Muscle layer of colon (tissue), 2 donors: ENCODE data around the gene GPR132.

Source experiments
- H3K27ac ChIP-seq: one replicate; pipeline ENCODE4 v1.7.0; 2013; ENCODE audit warnings: low read depth, mild to moderate bottlenecking, low read length, moderate library complexity
- H3K27me3 ChIP-seq, 2 donors: one replicate each; pipeline ENCODE4 v1.7.0; 2013; ENCODE audit warnings: low read length in 2 of 2, mild to moderate bottlenecking in 2 of 2; ENCODE audit not compliant: insufficient read depth in 2 of 2, control insufficient read depth in 1 of 2
- H3K36me3 ChIP-seq: one replicate; pipeline ENCODE4 v1.7.0; 2013; ENCODE audit warnings: mild to moderate bottlenecking, low read length; ENCODE audit not compliant: insufficient read depth
- H3K4me1 ChIP-seq: one replicate; pipeline ENCODE4 v1.7.0; 2013; ENCODE audit warnings: mild to moderate bottlenecking, low read length; ENCODE audit not compliant: insufficient read depth
- H3K4me3 ChIP-seq, 2 donors: one replicate each; pipeline ENCODE4 v1.7.0; 2013; ENCODE audit warnings: low read length in 2 of 2, low read depth in 1 of 2, mild to moderate bottlenecking in 1 of 2, moderate library complexity in 1 of 2
- H3K9ac ChIP-seq: one replicate; pipeline ENCODE4 v1.7.0; 2013; ENCODE audit warnings: low read length
- H3K9me3 ChIP-seq: one replicate; pipeline ENCODE4 v1.7.0; 2013; ENCODE audit warnings: mild to moderate bottlenecking, low read length
- donor health status: abdominal sarcoma.
- donor health status: Adenocarcinoma of cecum.

GPR132 gene

GRCh38 chr14:105055736-105056302, 9.4 kb downstream of the GPR132 start:
- H3K9ac ChIP-seq: no peak overlapping the region
- no peaks in the 10 kb centered on the region for H3K27me3 ChIP-seq
- no peaks in the 10 kb centered on the region for H3K9me3 ChIP-seq
- H3K4me1 ChIP-seq: peaks cover 18% of the 10 kb centered on the region
- H3K36me3 ChIP-seq: no peaks in the 10 kb centered on the region
- no peak overlapping the region for H3K4me3 ChIP-seq
- no peak overlapping the region for H3K27ac ChIP-seq

GRCh38 chr14:105055334-105055733, 9.9 kb downstream of the GPR132 start:
- Histone ChIP-seq H3K9me3 (no peaks in the 10 kb centered on the region), H3K4me1 (peaks cover 18% of the 10 kb centered on the region), H3K36me3 (no peaks in the 10 kb centered on the region), H3K4me3 (no peak overlapping the region), H3K27me3 (no peaks in the 10 kb centered on the region), H3K9ac (no peak overlapping the region), H3K27ac (no peak overlapping the region)

GRCh38 chr14:105053996-105054395, 11.2 kb downstream of the GPR132 start:
- no peak overlapping the region for H3K9ac ChIP-seq
- H3K27ac ChIP-seq: no peak overlapping the region
- H3K36me3 ChIP-seq: no peaks in the 10 kb centered on the region
- H3K4me3 ChIP-seq: no peak overlapping the region
- no peaks in the 10 kb centered on the region for H3K9me3 ChIP-seq
- H3K4me1 ChIP-seq: peaks cover 6% of the 10 kb centered on the region
- H3K27me3 ChIP-seq: no peaks in the 10 kb centered on the region

GRCh38 chr14:105053421-105053820, 11.8 kb downstream of the GPR132 start:
- Histone ChIP-seq H3K9ac (no peak overlapping the region), H3K4me1 (peaks cover under 1% of the 10 kb centered on the region), H3K9me3 (no peaks in the 10 kb centered on the region), H3K4me3 (no peak overlapping the region), H3K36me3 (no peaks in the 10 kb centered on the region), H3K27me3 (no peaks in the 10 kb centered on the region), H3K27ac (no peak overlapping the region)

- H3K36me3 ChIP-seq: no peaks in the 10 kb centered on the region
- H3K4me1 ChIP-seq: no peaks in the 10 kb centered on the region
- H3K27ac ChIP-seq: no peak overlapping the region
- no peaks in the 10 kb centered on the region for H3K9me3 ChIP-seq
- H3K9ac ChIP-seq: no peak overlapping the region
- H3K4me3 ChIP-seq: no peak overlapping the region
- no peaks in the 10 kb centered on the region for H3K27me3 ChIP-seq
Observed at GRCh38 chr14:105052110-105052458, 13.1 kb downstream of the GPR132 start.

GRCh38 chr14:105051182-105052109, 13.8 kb downstream of the GPR132 start:
- Histone ChIP-seq H3K27ac (no peak overlapping the region), H3K27me3 (no peaks in the 10 kb centered on the region), H3K9ac (no peak overlapping the region), H3K4me3 (no peak overlapping the region), H3K36me3 (no peaks in the 10 kb centered on the region), H3K4me1 (no peaks in the 10 kb centered on the region), H3K9me3 (no peaks in the 10 kb centered on the region)

- Histone ChIP-seq H3K9me3 (no peaks in the 10 kb centered on the region), H3K36me3 (no peaks in the 10 kb centered on the region), H3K4me3 (no peak overlapping the region), H3K4me1 (no peaks in the 10 kb centered on the region), H3K27ac (no peak overlapping the region), H3K27me3 (no peaks in the 10 kb centered on the region), H3K9ac (no peak overlapping the region)
Observed at GRCh38 chr14:105050551-105050897, 14.7 kb downstream of the GPR132 start.

GRCh38 chr14:105049753-105050550, 15.3 kb downstream of the GPR132 start:
- Histone ChIP-seq H3K27me3 (no peaks in the 10 kb centered on the region), H3K4me1 (no peaks in the 10 kb centered on the region), H3K9ac (no peak overlapping the region)

GRCh38 chr14:105047283-105048016, 17.8 kb downstream of the GPR132 start:
- H3K27me3 ChIP-seq: no peaks in the 10 kb centered on the region
- no peaks in the 10 kb centered on the region for H3K4me1 ChIP-seq
- no peak overlapping the region for H3K4me3 ChIP-seq
- no peak overlapping the region for H3K27ac ChIP-seq
- H3K36me3 ChIP-seq: no peaks in the 10 kb centered on the region
- H3K9ac ChIP-seq: no peak overlapping the region
- no peaks in the 10 kb centered on the region for H3K9me3 ChIP-seq

More at GRCh38 chr14:105049753-105050550, 15.3 kb downstream of the GPR132 start:
- no peaks in the 10 kb centered on the region for H3K36me3 ChIP-seq
- H3K4me3 ChIP-seq: no peak overlapping the region
- no peak overlapping the region for H3K27ac ChIP-seq
- H3K9me3 ChIP-seq: no peaks in the 10 kb centered on the region

GRCh38 chr14:105046891-105047282, 18.3 kb downstream of the GPR132 start:
- H3K9ac ChIP-seq: no peak overlapping the region

More at GRCh38 chr14:105046891-105047282, 18.3 kb downstream of the GPR132 start:
- no peaks in the 10 kb centered on the region for H3K4me1 ChIP-seq
- H3K27ac ChIP-seq: no peak overlapping the region
- H3K36me3 ChIP-seq: no peaks in the 10 kb centered on the region
- H3K9me3 ChIP-seq: no peaks in the 10 kb centered on the region
- H3K4me3 ChIP-seq: no peak overlapping the region
- no peaks in the 10 kb centered on the region for H3K27me3 ChIP-seq
